ENCODE data around the gene NGEF.

GRCh38 chr2:232928551-232929302 lies 84.3 kb downstream of the NGEF start:
- TF ChIP-seq, protein P1, sequence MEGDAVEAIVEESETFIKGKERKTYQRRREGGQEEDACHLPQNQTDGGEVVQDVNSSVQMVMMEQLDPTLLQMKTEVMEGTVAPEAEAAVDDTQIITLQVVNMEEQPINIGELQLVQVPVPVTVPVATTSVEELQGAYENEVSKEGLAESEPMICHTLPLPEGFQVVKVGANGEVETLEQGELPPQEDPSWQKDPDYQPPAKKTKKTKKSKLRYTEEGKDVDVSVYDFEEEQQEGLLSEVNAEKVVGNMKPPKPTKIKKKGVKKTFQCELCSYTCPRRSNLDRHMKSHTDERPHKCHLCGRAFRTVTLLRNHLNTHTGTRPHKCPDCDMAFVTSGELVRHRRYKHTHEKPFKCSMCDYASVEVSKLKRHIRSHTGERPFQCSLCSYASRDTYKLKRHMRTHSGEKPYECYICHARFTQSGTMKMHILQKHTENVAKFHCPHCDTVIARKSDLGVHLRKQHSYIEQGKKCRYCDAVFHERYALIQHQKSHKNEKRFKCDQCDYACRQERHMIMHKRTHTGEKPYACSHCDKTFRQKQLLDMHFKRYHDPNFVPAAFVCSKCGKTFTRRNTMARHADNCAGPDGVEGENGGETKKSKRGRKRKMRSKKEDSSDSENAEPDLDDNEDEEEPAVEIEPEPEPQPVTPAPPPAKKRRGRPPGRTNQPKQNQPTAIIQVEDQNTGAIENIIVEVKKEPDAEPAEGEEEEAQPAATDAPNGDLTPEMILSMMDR (IDR thresholded peaks at IDR 0.05; ENCODE audit: borderline replicate concordance, extremely low read depth, low read length, poor library complexity, severe bottlenecking), result no peak
- no peak for TF ChIP-seq EZH2 (IDR thresholded peaks at IDR 0.05; ENCODE audit: borderline replicate concordance, low read depth, low read length, severe bottlenecking)
